ENCODE measurements around the gene REM2.
A peak's percentile ranks its signal among the peaks of the same experiment; 100 is the strongest.

The REM2 gene

GRCh38 chr14:22875003-22875747, 7.8 kb upstream of the REM2 start:
- DNase-seq: no peak

GRCh38 chr14:22875748-22876319, 7.2 kb upstream of the REM2 start:
- DNase-seq: no peak

- no peak for DNase-seq
These were observed 6.0 kb upstream of the REM2 start for GRCh38 chr14:22877000-22877501.

- DNase-seq: no peak
These were observed 4.5 kb upstream of the REM2 start for GRCh38 chr14:22878271-22879246.

- no peak for DNase-seq
These were observed 958 bp upstream of the REM2 start for GRCh38 chr14:22882064-22882463.

DNA sequence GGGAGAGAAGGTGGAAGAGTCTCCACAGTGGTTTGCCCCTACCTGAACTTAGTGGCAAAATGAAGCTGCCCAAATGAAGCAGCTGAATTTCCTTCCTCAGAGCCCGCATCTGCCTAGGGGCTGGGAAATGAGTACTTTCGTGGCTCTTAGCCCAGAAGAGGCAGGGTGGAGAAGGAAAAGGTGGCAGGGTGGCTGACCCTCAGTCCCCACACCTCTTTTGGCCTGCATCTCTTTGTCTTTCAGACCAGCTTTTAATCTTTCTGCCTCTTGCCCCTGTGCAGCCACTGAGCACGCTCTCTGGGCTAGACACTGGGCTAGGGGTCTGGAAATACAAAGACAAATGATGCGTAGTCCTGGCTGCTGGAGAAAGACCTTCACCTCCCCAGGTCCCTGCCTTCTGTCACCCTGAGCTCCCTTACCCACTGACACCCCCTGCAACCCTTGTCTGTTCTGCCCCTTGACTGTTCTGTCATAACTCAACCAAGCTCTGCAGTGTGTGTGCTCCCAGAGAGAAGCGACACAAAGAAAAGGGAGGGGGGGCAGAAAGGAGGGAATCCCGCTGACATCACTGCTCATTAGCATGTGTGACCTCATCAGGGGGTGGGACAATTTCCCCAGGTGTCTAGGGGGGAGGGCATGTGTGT, 371 bp upstream of the REM2 start:
- peak; percentile 21 for DNase-seq

- DNase-seq: no peak
These were observed 1.2 kb downstream of the REM2 start for GRCh38 chr14:22884076-22884737.

DNA sequence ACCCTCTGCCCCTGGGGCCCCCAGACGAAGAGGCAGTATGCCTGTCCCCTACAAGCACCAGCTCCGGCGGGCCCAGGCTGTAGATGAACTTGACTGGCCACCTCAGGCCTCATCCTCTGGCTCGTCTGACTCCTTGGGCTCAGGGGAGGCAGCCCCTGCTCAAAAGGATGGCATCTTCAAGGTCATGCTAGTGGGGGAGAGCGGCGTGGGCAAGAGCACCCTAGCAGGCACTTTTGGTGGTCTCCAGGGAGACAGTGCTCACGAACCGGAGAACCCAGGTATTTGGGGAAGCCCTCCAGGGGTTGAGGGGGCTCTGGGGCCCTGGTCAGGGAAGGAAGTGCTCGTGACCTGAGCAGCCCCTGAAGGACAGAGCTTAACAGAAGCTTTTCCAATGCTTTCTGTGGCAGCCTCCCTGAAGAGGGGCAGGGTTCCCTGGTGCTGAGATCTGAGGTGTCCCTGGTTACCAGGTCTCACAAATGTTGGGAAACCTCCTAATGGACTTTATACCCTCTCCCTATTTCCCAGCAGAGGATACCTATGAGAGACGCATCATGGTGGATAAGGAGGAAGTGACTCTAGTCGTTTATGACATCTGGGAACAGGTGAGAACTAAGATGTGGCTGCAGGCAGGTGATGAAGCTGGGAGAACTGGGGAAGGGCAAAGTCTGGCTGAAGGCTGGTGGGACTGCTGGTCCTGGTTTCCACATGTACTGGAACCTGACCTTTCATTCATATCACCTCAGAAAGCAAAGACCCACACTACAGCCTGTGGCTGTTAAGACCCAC, 1.9 kb downstream of the REM2 start:
- DNase-seq: no peak

DNA sequence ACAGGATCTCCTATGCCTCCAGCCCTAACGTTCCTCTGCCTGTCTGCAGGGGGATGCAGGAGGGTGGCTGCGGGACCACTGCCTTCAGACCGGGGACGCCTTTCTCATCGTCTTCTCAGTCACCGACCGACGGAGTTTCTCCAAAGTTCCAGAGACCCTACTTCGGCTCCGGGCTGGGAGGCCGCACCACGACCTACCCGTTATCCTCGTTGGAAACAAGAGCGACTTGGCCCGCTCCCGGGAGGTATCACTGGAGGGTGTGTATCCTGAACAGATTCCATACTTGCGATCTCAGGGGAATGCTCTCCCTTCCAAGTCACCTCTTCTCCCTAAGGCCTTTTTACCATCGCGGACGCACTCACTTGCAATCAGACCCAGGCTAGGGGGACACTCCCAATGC, 3.0 kb downstream of the REM2 start:
- DNase-seq: no peak

GRCh38 chr14:22886500-22887259, 3.7 kb downstream of the REM2 start:
- peak; percentile 68 for DNase-seq

DNA sequence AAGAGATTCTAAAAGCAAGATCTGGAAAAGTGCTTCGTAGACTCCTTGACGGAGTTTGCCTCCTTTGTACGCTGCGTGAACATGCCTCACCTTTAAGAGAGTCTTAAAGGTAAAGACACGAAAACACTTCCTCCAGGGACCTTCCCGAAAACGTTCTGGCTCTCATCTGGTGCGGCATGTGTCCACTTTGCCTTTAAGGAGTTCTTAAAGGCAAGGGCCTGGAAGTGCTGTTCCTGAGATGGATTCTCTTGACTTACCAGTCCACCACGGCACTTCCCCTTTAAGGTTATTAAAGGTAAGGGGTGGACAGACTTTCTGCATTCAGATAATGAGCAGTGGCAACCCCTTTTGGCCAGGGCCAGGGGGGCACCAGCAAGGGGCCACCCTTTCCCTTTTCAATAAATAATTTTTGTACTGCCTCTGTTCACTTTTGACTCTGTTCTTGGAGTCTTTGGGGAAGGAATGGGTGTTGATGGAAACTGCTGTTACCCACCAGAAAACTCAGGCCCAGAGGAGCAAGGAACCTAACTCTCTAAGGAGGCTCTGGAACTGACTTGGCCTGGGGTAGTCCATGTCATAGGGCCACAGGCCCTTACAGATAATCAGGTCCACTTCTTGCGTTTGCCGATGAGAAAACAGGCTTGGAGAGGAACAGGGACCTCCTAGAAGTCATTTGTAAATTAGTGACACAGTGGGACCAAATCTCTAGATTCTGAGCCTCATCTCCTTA, 4.4 kb downstream of the REM2 start:
- DNase-seq: peak; percentile 78

DNA sequence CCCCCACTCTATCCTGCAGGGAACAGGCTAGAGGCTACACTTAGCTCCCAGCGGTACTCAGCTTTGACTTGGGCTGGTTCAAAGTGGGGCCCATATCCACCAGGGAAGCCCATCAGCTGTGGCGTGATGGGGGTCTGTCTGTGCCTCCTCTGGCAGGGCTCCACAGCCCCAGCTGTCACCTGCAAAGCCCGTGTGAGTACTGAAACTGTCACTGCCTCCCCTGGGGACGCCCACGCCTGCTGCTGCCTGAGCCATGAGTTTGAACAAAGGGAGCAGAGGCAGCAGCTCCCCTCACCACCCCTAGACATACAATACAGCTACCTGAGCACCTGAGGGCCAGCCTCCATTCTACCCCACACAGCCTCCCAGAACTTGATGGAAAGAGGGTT, 5.0 kb downstream of the REM2 start:
- DNase-seq: no peak

- no peak for DNase-seq
These were observed 5.6 kb downstream of the REM2 start for GRCh38 chr14:22888662-22889061.

DNA sequence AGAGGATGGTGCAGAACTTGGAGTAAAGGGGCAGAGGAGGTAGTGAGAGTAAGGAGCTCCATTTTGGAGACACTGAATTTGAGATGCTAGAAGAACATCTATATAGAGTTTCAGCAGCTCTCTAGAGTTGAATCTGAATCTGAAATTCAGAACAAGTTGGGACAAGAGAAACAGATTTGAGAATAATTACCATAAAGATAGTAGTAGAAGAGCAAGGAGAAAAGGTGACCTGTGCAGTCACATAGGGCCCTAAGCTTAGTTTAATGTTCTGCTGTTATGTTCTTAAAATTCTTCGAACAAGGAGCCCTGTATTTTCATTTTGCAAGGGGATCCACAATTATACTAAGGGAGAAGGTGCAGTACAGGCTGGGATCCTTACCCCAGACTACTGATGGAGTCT, 7.4 kb downstream of the REM2 start:
- DNase-seq: no peak

DNA sequence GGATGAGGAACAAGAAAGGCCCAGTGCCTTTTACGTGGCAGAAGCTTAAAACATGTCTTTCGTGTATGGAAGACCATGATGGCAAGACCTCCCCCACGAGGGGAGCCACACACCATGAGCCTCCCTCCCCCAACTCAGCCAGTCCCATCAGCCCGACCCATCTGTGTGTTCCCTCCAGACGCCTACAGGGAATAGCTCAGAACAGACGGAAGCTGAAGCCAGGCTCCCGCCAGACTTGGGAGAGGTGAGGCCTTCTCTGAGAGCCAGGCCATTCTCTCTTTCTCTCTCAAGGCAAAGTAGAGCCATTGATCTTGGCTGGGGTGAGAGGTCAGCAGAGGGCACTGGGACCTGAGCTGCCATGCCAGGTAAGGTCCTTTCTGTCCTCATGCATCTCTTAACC, 9.5 kb downstream of the REM2 start:
- DNase-seq: no peak

DNA sequence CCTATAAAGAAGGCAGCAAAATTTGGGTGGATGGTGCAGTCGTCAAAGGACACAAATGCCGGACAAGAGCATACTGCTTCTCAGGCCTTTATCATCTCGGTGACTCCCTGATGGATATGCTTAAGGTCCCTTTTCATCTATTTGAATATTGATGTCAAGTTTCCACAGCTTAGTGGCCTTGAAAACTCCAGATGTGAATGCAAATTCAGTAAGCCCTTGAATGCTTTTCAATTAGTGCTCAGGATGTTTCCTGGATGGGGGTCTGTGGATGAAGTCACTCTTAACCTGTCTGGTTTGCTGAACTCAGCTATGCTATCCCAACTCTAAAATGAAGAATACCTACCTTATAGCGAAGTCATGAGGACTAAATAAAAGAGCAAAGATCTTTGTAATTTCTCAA, 10.7 kb downstream of the REM2 start:
- DNase-seq: no peak

- no peak for DNase-seq
These were observed 12.4 kb downstream of the REM2 start for GRCh38 chr14:22895402-22895801.

DNA sequence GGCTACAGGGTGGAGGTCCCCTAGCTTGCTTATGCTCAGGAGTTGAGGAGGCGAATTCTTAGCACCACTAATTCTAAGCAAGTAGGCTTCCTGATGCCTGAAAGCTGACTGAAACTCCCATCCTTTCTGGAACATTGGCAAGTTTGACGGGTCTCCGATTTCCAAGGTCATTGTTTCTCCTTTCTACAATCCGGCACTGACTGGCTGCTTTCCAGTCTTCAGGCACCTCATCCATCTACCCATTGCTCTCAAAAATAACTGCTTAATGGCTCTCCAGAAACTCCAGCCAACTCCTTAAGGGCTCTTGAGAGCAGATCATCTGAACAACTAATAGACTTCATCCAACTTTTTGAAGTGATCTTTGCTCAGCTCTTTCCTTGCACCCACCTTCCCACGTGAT, 13.3 kb downstream of the REM2 start:
- no peak for DNase-seq

GRCh38 chr14:22896760-22897159, 13.7 kb downstream of the REM2 start:
- no peak for DNase-seq

DNA sequence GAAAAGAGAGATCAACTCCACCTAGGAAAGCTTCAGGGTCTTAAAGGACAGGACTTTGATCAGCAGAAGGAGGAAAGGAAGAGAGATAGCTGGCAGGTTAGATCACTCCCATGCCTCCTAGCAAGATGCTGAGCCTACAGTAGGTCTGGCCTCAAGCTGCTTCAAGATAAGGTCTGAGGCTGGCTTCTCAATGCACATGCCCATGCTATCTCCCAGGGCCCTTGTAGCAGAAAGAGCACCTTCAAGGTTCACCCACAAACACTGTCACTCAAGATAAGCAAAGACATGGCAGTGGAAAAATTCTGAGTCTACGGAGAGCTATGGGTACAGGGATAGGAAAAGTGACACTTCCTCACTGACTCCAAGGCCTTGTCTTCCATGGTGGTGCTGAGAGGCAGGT, 14.3 kb downstream of the REM2 start:
- DNase-seq: no peak

Data from fibroblast of skin of scalp (primary cell).